GM12875 (cell line): Measurements from ENCODE around the gene MISP.

Experiments used
- H3K4me3 ChIP-seq: one replicate; pipeline ENCODE4 v1.5.1; 2011; ENCODE audit warnings: low read depth, low read length, control low read depth
- CTCF ChIP-seq: IDR thresholded peaks from 2 replicates; pipeline ENCODE4 v1.5.1; 2011; ENCODE audit warnings: low read depth, mild to moderate bottlenecking, control low read depth, inconsistent platforms, low read length, moderate library complexity, borderline replicate concordance; ENCODE audit not compliant: insufficient read depth

MISP gene

DNA sequence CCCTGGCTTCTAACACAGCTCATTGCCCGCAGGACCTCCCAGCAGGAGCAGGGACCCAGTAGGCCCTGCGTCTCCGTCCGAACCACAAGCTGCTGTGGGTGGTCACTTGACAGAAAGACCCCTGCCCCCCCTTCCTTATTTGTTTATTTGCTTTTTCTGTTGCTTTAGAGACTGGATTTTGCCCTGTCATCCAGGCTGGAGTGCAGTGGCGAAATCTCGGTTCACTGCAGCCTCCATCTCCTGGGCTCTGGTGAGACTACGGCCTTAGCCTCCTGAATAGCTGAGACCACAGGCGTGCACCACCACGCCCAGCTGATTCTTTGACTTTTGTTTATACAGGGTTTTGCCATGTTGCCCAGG is 38.8 kb downstream of the MISP start:
- H3K4me3 ChIP-seq = no peak overlapping the region
- no peak for TF ChIP-seq CTCF

DNA sequence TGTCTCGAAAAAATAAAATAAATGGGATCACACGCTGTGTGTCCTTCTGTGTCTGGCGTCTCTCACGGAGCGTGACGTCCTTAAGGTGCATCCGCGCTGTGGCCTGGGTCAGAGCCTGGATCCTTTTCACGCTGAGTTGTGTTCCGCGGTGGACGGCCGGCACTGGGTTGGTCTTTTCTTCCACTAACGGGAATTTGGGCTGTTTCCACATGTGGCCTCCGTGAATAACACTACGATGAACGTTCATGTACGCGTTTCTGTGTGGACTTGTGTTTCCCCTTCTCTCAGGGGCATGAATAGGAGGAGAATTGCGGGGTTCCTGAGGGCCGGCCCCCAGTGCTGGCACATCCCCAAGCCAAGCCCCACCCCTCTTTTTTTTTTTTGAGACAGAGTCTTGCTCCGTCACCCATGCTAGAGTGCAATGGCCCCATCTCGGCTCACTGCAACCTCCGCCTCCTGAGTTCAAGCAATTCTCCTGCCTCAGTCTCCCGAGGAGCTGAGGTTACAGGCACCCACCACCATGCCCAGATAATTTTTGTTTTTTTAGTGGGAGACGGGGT is 40.2 kb downstream of the MISP start:
- no peak for TF ChIP-seq CTCF
- H3K4me3 ChIP-seq = no peak overlapping the region

DNA sequence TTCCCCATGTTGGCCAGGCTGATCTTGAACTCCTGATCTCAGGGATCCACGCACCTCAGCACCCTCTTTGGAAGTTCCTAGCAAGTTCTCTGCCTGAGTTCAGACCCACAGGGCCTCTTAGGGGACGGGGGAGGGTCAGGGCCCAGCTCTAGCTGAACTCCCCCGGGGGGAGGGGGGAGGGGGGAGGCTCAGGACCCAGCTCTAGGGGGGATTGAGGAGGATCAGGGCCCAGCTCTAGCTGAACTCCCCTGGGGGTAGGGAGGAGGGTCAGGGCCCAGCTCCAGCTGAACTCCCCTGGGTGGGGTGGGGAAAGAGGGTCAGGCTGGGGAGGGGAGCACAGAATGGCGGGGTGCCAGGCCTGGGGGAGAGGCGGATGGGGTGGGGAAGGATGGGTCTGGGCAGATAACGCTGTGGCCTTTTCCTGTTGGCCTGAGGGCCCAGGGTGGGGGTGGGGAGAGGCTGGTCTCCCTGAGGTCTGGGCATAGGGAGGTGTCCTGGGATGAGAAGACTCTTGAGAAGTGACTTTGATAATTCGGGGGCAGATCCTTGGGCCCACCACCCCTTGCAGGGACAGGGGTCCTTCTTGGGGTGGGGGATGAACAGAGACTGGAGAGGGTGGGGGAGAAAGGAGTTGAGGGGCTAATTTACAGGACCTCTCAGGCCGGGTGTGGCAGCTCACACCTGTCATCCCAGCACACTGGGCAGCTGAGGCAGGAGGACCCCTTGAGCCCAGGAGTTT is 40.8 kb downstream of the MISP start:
- H3K4me3 ChIP-seq = no peak overlapping the region
- no peak for TF ChIP-seq CTCF

GRCh38 chr19:792306-792885 is 41.5 kb downstream of the MISP start:
- no peak for TF ChIP-seq CTCF
- H3K4me3 ChIP-seq = no peak overlapping the region

GRCh38 chr19:793806-794205 is 42.9 kb downstream of the MISP start:
- no peak for TF ChIP-seq CTCF
- H3K4me3 ChIP-seq = no peak overlapping the region

DNA sequence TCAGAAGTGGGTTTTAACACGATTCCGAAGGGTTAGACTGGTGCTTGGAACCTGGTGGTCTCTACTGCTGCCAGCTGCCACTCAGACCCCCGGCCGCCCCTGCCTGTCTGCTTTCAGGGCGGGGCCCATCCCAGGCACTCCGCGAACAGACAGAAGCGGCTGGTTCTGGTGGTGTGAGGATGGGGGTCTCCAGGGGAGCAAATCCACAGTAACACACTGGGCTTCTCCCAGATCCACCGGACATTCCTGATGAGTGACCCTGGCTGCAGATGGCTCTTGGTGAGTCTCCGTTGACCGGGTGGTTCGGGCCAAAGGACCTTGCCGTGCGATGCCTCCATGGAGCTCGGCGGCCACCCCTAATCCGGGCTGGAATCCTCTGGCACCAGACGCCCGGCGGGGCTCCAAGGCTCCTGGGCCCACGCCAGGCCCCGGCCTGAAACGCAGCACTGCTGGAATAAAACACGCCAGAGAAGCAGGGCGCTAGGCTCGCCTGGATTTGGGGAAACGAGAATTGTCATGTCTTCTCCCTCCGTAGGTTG is 44.2 kb downstream of the MISP start:
- no peak for TF ChIP-seq CTCF
- no peak overlapping the region for H3K4me3 ChIP-seq
